Spleen (tissue), 11 donors: Measurements from ENCODE around the gene MAGI2. TPM values are rescaled to one million over a fixed set of nuclear protein-coding genes. Genes with fewer than 3 reads are reported as not detected.

ENCODE experiments used
- DNase-seq: peaks from one replicate; pipeline ENCODE4 v3.0.0-alpha.2; 2020
- H3K27ac ChIP-seq, 8 donors: fragments of 200-600 bp; sonication (generic) in 7 of 8; 1 replicate in 4 of 8; 2 replicates in 4 of 8; pipeline versions ENCODE4 v1.5.0 to v1.8.0; 2016 to 2021; ENCODE audit warnings: inconsistent platforms in 4 of 8, mild to moderate bottlenecking in 4 of 8, moderate library complexity in 1 of 8
- H3K27me3 ChIP-seq, 7 donors: fragments of 200-600 bp; sonication (generic) in 6 of 7; replicated peaks in 1 of 7; 1 replicate in 4 of 7; 2 replicates in 3 of 7; pipeline versions ENCODE4 v1.5.0 to v1.8.0; 2016 to 2021; ENCODE audit warnings: inconsistent platforms in 3 of 7, mild to moderate bottlenecking in 1 of 7
- H3K36me3 ChIP-seq, 6 donors: fragments of 200-600 bp; sonication (generic) in 5 of 6; 1 replicate in 4 of 6; 2 replicates in 2 of 6; pipeline versions ENCODE4 v1.5.0 to v1.8.0; 2016 to 2021; ENCODE audit warnings: inconsistent platforms in 2 of 6
- H3K4me1 ChIP-seq, 6 donors: fragments of 200-600 bp; sonication (generic) in 5 of 6; 1 replicate in 3 of 6; 2 replicates in 3 of 6; pipeline versions ENCODE4 v1.5.0 to v1.8.0; 2016 to 2021; ENCODE audit warnings: inconsistent platforms in 3 of 6
- H3K4me3 ChIP-seq, 8 donors: fragments of 200-600 bp; sonication (generic) in 7 of 8; 1 replicate in 4 of 8; 2 replicates in 4 of 8; pipeline versions ENCODE4 v1.5.0 to v1.8.0; 2016 to 2021; ENCODE audit warnings: inconsistent platforms in 4 of 8, mild to moderate bottlenecking in 4 of 8, moderate library complexity in 2 of 8
- H3K9me3 ChIP-seq, 8 donors: fragments of 200-600 bp; sonication (generic) in 7 of 8; 1 replicate in 4 of 8; 2 replicates in 4 of 8; pipeline versions ENCODE4 v1.5.0 to v1.8.0; 2016 to 2021; ENCODE audit warnings: inconsistent platforms in 4 of 8
- POLR2A ChIP-seq, 3 donors: fragments of 450-650 bp; IDR thresholded peaks; one replicate each; pipeline ENCODE4 v1.5.1; 2017; ENCODE audit warnings: antibody characterized with exemption in 3 of 3, mild to moderate bottlenecking in 1 of 3
- POLR2AphosphoS5 ChIP-seq, 3 donors: sonication (generic); formaldehyde crosslinking; IDR thresholded peaks; one replicate each; pipeline ENCODE4 v1.5.1; 2017; ENCODE audit warnings: antibody characterized with exemption in 3 of 3
- WGBS, 5 donors: extraction: QIAGEN DNeasy Blood & Tissue Kit in 3 of 5; methylation state at CpG; one replicate each; pipeline versions ENCODE4 v1.1.5 to v1.1.7; 2013 to 2018; 5-methylcytosine and 5-hydroxymethylcytosine counted together
- intact Hi-C: fragments of 100-400 bp; cut with DNase I; formaldehyde crosslinking; loops from one replicate; pipeline ENCODE4 v1.15.0; 2023; ENCODE audit warnings: low total_unique reads
- polyA plus RNA-seq, 3 donors: library from polyadenylated mRNA; stranded (reverse); fragments of 200-250 nt; gene quantifications; one replicate each; pipeline ENCODE4 v1.2.1, GENCODE V29; 2013
- total RNA-seq, 7 donors: library from RNA; depleted of rRNA in 3 of 7; stranded (reverse); fragments of >200 nt in 3 of 7; fragmentation: NEBNext Ultra II Directional in 4 of 7; extraction: Animal tissue kit (Norgen Biotek cat#: 25700) in 4 of 7; gene quantifications; one replicate each; pipeline versions ENCODE4 v1.1.0 to v1.2.1, GENCODE V29; 2016 to 2021
- TF ChIP-seq, protein P1 (sequence below), 11 experiments: fragments of 200-600 bp in 7 of 11; fragments of 450-650 bp in 4 of 11; sonication (generic) in 4 of 11; IDR thresholded peaks in 8 of 11; conservative IDR thresholded peaks in 3 of 11; 1 replicate in 7 of 11; 2 replicates in 4 of 11; pipeline versions ENCODE4 v1.4.0 to v1.8.0; 2016 to 2021; ENCODE audit warnings: antibody characterized with exemption in 11 of 11, inconsistent platforms in 4 of 11, mild to moderate bottlenecking in 1 of 11
- donor health status: healthy with polysubstance abuse.
- donor health status: DM: no; HTN: no; CAD: no; lungs with moderate emphysema.
- donor health status: DM: no; HTN: no; CAD: no.
- donor health status: Bipolar disorder and iron deficiency.
- donor health status: healthy.
- donor health status: DM: no; HTN: no; CAD: no.
- donor health status: DM: yes; HTN: yes; CAD: no.

MAGI2 gene
- total and polyA plus RNA-seq, 10 donors = 0.74 to 18.1 (median 11.1) TPM

DNA sequence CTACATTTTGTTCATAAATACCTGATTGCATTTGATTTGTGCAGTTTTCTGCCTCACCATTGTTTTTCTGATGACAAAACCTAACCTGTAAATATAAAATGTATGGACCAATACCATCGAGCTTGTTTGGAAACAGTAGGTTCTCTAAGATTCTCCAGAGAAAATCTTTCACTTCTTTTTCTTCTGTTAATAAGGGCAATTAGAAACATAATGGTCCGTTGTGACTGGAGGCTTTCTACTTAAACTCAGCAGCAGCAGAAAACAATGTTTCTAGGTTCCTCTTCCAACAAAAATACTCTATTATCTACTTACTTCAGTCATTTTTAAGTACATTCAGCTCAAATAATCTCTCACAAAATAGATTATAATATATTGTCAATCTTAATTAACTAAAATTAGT lies 1053.4 kb downstream of the MAGI2 start:
- Histone ChIP-seq H3K4me1 (no peaks in the 10 kb centered on the region), H3K27me3 (no peaks in the 10 kb centered on the region), H3K4me3 (no peak overlapping the region), H3K9me3 (peaks cover 0 to 6% (median 0%) of the 10 kb centered on the region in 8 donors), H3K36me3 (no peaks in the 10 kb centered on the region), H3K27ac (no peak overlapping the region)
- DNase-seq = no peak
- intact Hi-C loops = no loop called here
- no peak for TF ChIP-seq POLR2AphosphoS5 (IDR thresholded peaks at IDR 0.05)
- TF ChIP-seq, protein P1, sequence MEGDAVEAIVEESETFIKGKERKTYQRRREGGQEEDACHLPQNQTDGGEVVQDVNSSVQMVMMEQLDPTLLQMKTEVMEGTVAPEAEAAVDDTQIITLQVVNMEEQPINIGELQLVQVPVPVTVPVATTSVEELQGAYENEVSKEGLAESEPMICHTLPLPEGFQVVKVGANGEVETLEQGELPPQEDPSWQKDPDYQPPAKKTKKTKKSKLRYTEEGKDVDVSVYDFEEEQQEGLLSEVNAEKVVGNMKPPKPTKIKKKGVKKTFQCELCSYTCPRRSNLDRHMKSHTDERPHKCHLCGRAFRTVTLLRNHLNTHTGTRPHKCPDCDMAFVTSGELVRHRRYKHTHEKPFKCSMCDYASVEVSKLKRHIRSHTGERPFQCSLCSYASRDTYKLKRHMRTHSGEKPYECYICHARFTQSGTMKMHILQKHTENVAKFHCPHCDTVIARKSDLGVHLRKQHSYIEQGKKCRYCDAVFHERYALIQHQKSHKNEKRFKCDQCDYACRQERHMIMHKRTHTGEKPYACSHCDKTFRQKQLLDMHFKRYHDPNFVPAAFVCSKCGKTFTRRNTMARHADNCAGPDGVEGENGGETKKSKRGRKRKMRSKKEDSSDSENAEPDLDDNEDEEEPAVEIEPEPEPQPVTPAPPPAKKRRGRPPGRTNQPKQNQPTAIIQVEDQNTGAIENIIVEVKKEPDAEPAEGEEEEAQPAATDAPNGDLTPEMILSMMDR (IDR thresholded peaks at IDR 0.05 in 8 of 11, conservative IDR thresholded peaks at IDR 0.05 in 3 of 11) = no peak
- WGBS, 5 donors = 14 to 26% (median 20%) methylated on average over 2 of the region's 2 CpGs

DNA sequence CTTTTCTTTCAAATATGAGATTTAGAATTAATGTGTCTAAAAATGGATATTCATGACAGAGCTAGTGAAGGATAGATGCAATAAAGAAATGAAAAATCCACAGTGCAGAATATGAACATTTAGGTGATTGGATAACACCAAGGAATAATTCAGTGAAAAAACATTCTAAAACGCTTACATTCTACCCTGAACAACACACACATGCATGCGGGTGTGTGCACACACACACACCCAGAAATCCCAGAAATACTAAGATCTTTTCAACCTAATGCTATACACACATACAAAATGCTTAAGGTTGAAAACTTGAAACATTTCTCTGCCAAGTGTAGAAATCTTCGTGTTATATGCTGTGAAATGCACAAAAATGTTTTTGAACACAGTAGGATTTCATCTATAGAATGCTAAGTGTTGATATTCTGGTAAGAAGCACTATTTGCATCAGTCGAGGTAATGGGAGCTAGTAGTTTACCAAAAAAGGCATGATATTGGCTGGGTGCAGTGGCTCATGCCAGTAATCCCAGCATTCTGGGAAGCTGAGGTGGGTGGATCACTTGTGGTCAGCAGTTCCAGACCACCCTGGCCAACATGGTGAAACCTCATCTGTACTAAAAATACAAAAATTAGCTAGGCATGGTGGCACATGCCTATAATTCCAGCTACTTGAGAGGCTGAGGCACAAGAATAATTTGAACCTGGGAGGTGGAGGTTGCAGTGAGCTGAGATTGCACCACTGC lies 1054.3 kb downstream of the MAGI2 start:
- no peak for TF ChIP-seq POLR2A (IDR thresholded peaks at IDR 0.05)
- TF ChIP-seq POLR2AphosphoS5 (IDR thresholded peaks at IDR 0.05) = no peak
- TF ChIP-seq, protein P1 (IDR thresholded peaks at IDR 0.05 in 8 of 11, conservative IDR thresholded peaks at IDR 0.05 in 3 of 11) = no peak
- H3K27me3 ChIP-seq = no peaks in the 10 kb centered on the region
- H3K4me3 ChIP-seq = no peak overlapping the region
- H3K4me1 ChIP-seq = no peaks in the 10 kb centered on the region
- DNase-seq = no peak
- H3K36me3 ChIP-seq = no peaks in the 10 kb centered on the region
- peaks cover 0 to 4% (median 0%) of the 10 kb centered on the region in 8 donors for H3K9me3 ChIP-seq
- H3K27ac ChIP-seq = no peak overlapping the region
- intact Hi-C loops = no loop called here
- 63 to 76% (median 70%) methylated on average over 4 of the region's 4 CpGs for WGBS, 5 donors

DNA sequence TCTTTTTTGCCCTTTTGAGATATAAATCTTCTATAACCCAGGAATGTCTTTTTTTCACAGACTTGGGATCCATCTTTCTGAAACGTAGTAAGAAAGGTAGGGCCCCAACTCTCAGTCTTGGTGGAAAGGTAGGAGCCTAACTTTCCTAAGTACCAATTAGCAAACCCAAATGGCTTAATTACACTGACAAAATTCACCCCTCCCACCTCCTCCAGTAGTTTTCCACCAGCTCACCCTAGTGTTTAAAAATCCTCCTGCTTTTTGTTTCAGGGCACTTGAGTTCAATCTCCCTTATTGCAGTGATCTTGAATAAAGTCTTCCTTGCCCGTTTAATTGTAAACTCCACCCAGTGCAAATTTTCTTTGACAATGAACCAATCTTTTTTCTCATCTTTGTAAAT lies 1054.9 kb downstream of the MAGI2 start:
- intact Hi-C loops = no loop called here
- no peaks in the 10 kb centered on the region for H3K36me3 ChIP-seq
- H3K27me3 ChIP-seq = no peaks in the 10 kb centered on the region
- no peak overlapping the region for H3K4me3 ChIP-seq
- no peaks in the 10 kb centered on the region for H3K4me1 ChIP-seq
- TF ChIP-seq POLR2AphosphoS5 (IDR thresholded peaks at IDR 0.05) = no peak
- DNase-seq = no peak
- no peaks in the 10 kb centered on the region for H3K9me3 ChIP-seq
- WGBS, 5 donors = 55 to 71% (median 68%) methylated on average over 2 of the region's 2 CpGs
- H3K27ac ChIP-seq = no peak overlapping the region

DNA sequence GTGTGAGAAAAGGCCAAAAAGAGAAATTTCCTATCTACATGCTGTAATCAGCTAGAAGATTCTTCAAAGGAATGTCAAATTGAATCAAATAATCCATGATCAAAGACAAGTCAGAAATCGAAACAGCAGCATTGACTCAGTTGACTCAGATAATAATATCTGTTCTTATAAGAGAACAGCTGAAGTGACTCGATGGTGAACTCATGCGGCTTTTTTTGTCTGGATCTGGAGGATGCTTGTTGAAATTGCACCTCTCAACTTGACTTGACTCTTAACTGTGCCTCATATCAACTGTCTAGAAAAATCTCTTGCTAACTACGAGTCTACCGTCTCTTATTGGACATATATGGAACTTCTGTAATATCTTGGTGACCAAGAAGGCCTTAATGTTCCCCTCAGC lies 1055.4 kb downstream of the MAGI2 start:
- no peak overlapping the region for H3K27ac ChIP-seq
- intact Hi-C loops = no loop called here
- no peaks in the 10 kb centered on the region for H3K4me1 ChIP-seq
- DNase-seq = no peak
- no peaks in the 10 kb centered on the region for H3K36me3 ChIP-seq
- H3K27me3 ChIP-seq = no peaks in the 10 kb centered on the region
- H3K9me3 ChIP-seq = no peaks in the 10 kb centered on the region
- H3K4me3 ChIP-seq = no peak overlapping the region
- TF ChIP-seq POLR2AphosphoS5 (IDR thresholded peaks at IDR 0.05) (no peak), POLR2A (IDR thresholded peaks at IDR 0.05) (no peak)
- TF ChIP-seq, protein P1 (IDR thresholded peaks at IDR 0.05 in 8 of 11, conservative IDR thresholded peaks at IDR 0.05 in 3 of 11) = no peak
- 81 to 96% (median 83%) methylated on average over 5 of the region's 5 CpGs for WGBS, 5 donors
